HCT116 (cell line): ENCODE data around the gene PGRMC2. TPM values are rescaled to one million over a fixed set of nuclear protein-coding genes. Genes with fewer than 3 reads are reported as not detected.

ENCODE experiments used
- ATAC-seq: fragments of 200-7000 bp; cut with Tn5 transposase; 2 replicates; pipeline ENCODE4 v1.9.1; 2020; ENCODE audit warnings: mild to moderate bottlenecking, moderate library complexity
- BruUV-seq: library from RNA; stranded (reverse); fragments of 400-500 nt; replicated peaks from 2 replicates; lab custom pipeline; 2021; lab: Mats Ljungman, UMichigan
- CTCF ChIA-PET: fragments of 300-600 bp; sonication (Branson Sonifier 250); formaldehyde crosslinking; loops from one replicate; lab custom pipeline; 2021; ENCODE audit warnings: antibody characterized with exemption; lab: Charles Lee
- POLR2A ChIA-PET: fragments of 300-600, 350-600 bp; sonication (Branson Sonifier 250); formaldehyde crosslinking; loops from one replicate; lab custom pipeline; 2021; ENCODE audit warnings: antibody characterized with exemption; lab: Charles Lee
- RAD21 ChIA-PET, 2 experiments: fragments of 300-600 bp; sonication (Branson Sonifier 250); formaldehyde crosslinking; loops; one replicate each; lab custom pipeline; 2023; ENCODE audit warnings: low total read pairs in 2 of 2; ENCODE audit not compliant: uncharacterized antibody in 2 of 2, unreplicated experiment in 2 of 2, low non-redundant PET in 1 of 2; lab: Charles Lee
- DNase-seq: peaks from one replicate; pipeline ENCODE4 v3.0.0-alpha.2; 2010; ENCODE audit warnings: low read depth, low spot score
- H2AFZ ChIP-seq: fragments of 200-600 bp; shearing (Covaris generic), sonication (generic); 2 replicates; pipeline ENCODE4 v1.6.1; 2017; ENCODE audit warnings: low read depth, mixed run types, mixed read lengths, antibody characterized with exemption, low read length; ENCODE audit not compliant: poor library complexity, severe bottlenecking
- H3K27ac ChIP-seq: 2 replicates; pipeline ENCODE4 v1.5.1; 2012; ENCODE audit warnings: low read depth, low read length
- H3K27me3 ChIP-seq: fragments of 200-600 bp; sonication (generic); 2 replicates; pipeline ENCODE4 v1.6.1; 2016; ENCODE audit warnings: mixed run types, low read length, mixed read lengths; ENCODE audit not compliant: insufficient read depth
- H3K36me3 ChIP-seq, 2 experiments: fragments of 200-500 bp in 1 of 2; fragments of 200-600 bp in 1 of 2; sonication (Bioruptor generic) in 1 of 2; sonication (generic) in 1 of 2; 2 replicates each; pipeline versions ENCODE4 v1.5.1 to v1.6.1; 2014 to 2016; ENCODE audit warnings: low read length in 2 of 2, inconsistent platforms in 1 of 2, mixed read lengths in 1 of 2, mixed run types in 1 of 2; ENCODE audit not compliant: insufficient read depth in 2 of 2, control insufficient read depth in 1 of 2
- H3K4me1 ChIP-seq, 2 experiments: fragments of 200-600 bp in 1 of 2; sonication (generic) in 1 of 2; 2 replicates each; pipeline versions ENCODE4 v1.5.1 to v1.6.1; 2012 to 2017; ENCODE audit warnings: low read length in 2 of 2, inconsistent platforms in 1 of 2, mild to moderate bottlenecking in 1 of 2, mixed read lengths in 1 of 2, mixed run types in 1 of 2, moderate library complexity in 1 of 2; ENCODE audit not compliant: insufficient read depth in 2 of 2, control insufficient read depth in 1 of 2
- H3K4me2 ChIP-seq: fragments of 200-600 bp; sonication (generic); 2 replicates; pipeline ENCODE4 v1.6.1; 2017; ENCODE audit warnings: mixed run types, low read length, mixed read lengths
- H3K4me3 ChIP-seq, 2 experiments: fragments of 200-600 bp in 1 of 2; sonication (generic) in 1 of 2; replicated peaks in 1 of 2; 2 replicates each; pipeline ENCODE4 v1.5.1; 2011 to 2016; ENCODE audit warnings: low read length in 2 of 2, control low read depth in 1 of 2, low read depth in 1 of 2, mild to moderate bottlenecking in 1 of 2, mixed read lengths in 1 of 2, mixed run types in 1 of 2
- H3K79me2 ChIP-seq: fragments of 200-600 bp; sonication (generic); 2 replicates; pipeline ENCODE4 v1.6.1; 2017; ENCODE audit warnings: mild to moderate bottlenecking, mixed run types, low read length, moderate library complexity, mixed read lengths; ENCODE audit not compliant: insufficient read depth
- H3K9ac ChIP-seq: fragments of 200-600 bp; sonication (generic); 2 replicates; pipeline ENCODE4 v1.6.1; 2016; ENCODE audit warnings: low read length, mixed read lengths
- H3K9me2 ChIP-seq: fragments of 200-600 bp; sonication (generic), shearing (Covaris generic); 2 replicates; pipeline ENCODE4 v1.6.1; 2017; ENCODE audit warnings: mixed run types, mild to moderate bottlenecking, moderate library complexity; ENCODE audit not compliant: insufficient read depth
- H3K9me3 ChIP-seq, 2 experiments: fragments of 200-500 bp in 1 of 2; fragments of 200-600 bp in 1 of 2; sonication (Bioruptor generic) in 1 of 2; sonication (generic) in 1 of 2; 2 replicates each; pipeline ENCODE4 v1.6.1; 2014 to 2017; ENCODE audit warnings: low read length in 2 of 2, mixed read lengths in 2 of 2, inconsistent platforms in 1 of 2, low read depth in 1 of 2, mild to moderate bottlenecking in 1 of 2, mixed run types in 1 of 2, moderate library complexity in 1 of 2; ENCODE audit not compliant: control insufficient read depth in 1 of 2, insufficient read depth in 1 of 2
- H4K20me1 ChIP-seq: fragments of 200-600 bp; sonication (generic), shearing (Covaris generic); 2 replicates; pipeline ENCODE4 v1.6.1; 2017; ENCODE audit warnings: mixed run types, mild to moderate bottlenecking, moderate library complexity; ENCODE audit not compliant: insufficient read depth
- ATF3 ChIP-seq: IDR thresholded peaks from 2 replicates; pipeline ENCODE4 v1.6.1; 2012
- CBX3 ChIP-seq: IDR thresholded peaks from 2 replicates; pipeline ENCODE4 v1.6.1; 2012; ENCODE audit warnings: low read depth
- CEBPB ChIP-seq: IDR thresholded peaks from 2 replicates; pipeline ENCODE4 v1.6.1; 2012; ENCODE audit warnings: low read depth
- CTCF ChIP-seq, 3 experiments: fragments of 200-600 bp in 1 of 3; sonication (generic) in 1 of 3; IDR thresholded peaks in 2 of 3; conservative IDR thresholded peaks in 1 of 3; 2 replicates each; pipeline ENCODE4 v1.5.1; 2012 to 2017; ENCODE audit warnings: low read depth in 2 of 3, low read length in 2 of 3, antibody characterized with exemption in 1 of 3, borderline replicate concordance in 1 of 3, control low read depth in 1 of 3, mild to moderate bottlenecking in 1 of 3, mixed read lengths in 1 of 3, mixed run types in 1 of 3, moderate library complexity in 1 of 3; ENCODE audit not compliant: insufficient read depth in 1 of 3
- EZH2 ChIP-seq: fragments of 200-600 bp; sonication (generic); IDR thresholded peaks from 2 replicates; pipeline ENCODE4 v1.6.1; 2017; ENCODE audit warnings: antibody characterized with exemption, mixed run types
- EZH2phosphoT487 ChIP-seq: fragments of 200-600 bp; IDR thresholded peaks from 2 replicates; pipeline ENCODE4 v1.6.1; 2018; ENCODE audit warnings: antibody characterized with exemption, borderline replicate concordance
- FOSL1 ChIP-seq: IDR thresholded peaks from 2 replicates; pipeline ENCODE4 v1.6.1; 2012; ENCODE audit warnings: low read depth
- POLR2A ChIP-seq: IDR thresholded peaks from 2 replicates; pipeline ENCODE4 v1.7.0; 2011; ENCODE audit warnings: borderline replicate concordance; ENCODE audit not compliant: insufficient read depth, insufficient read length; ENCODE audit errors: extremely low read depth
- RAD21 ChIP-seq: IDR thresholded peaks from 2 replicates; pipeline ENCODE4 v1.6.1; 2012; ENCODE audit warnings: low read depth, mild to moderate bottlenecking
- SIN3A ChIP-seq: IDR thresholded peaks from 2 replicates; pipeline ENCODE4 v1.6.1; 2012; ENCODE audit warnings: low read depth
- SP1 ChIP-seq: IDR thresholded peaks from 2 replicates; pipeline ENCODE4 v1.6.1; 2012; ENCODE audit warnings: low read depth
- SRF ChIP-seq: IDR thresholded peaks from 2 replicates; pipeline ENCODE4 v1.6.1; 2012; ENCODE audit warnings: low read depth
- YY1 ChIP-seq: IDR thresholded peaks from 2 replicates; pipeline ENCODE4 v1.6.1; 2011; ENCODE audit warnings: low read length, low read depth, moderate library complexity, mild to moderate bottlenecking; ENCODE audit not compliant: insufficient replicate concordance; ENCODE audit errors: extremely low read depth
- ZBTB33 ChIP-seq: IDR thresholded peaks from 2 replicates; pipeline ENCODE4 v1.6.1; 2011; ENCODE audit warnings: mild to moderate bottlenecking, low read length, moderate library complexity; ENCODE audit not compliant: insufficient replicate concordance; ENCODE audit errors: extremely low read depth
- ZFX ChIP-seq: fragments of 450-650 bp; IDR thresholded peaks from 2 replicates; pipeline ENCODE4 v1.6.1; 2017
- ZNF274 ChIP-seq: fragments of 200-500 bp; sonication (Bioruptor generic); IDR thresholded peaks from 2 replicates; pipeline ENCODE4 v1.6.1; 2014; ENCODE audit warnings: mild to moderate bottlenecking, low read depth, low read length, inconsistent platforms
- intact Hi-C: fragments of 100-400 bp; cut with micrococcal nuclease; formaldehyde crosslinking; loops from 2 replicates; pipeline ENCODE4 v1.10.0; 2022
- total RNA-seq: library from RNA; stranded (reverse); gene quantifications from one replicate; pipeline ENCODE4 v1.2.1, GENCODE V29; 2021; ENCODE audit not compliant: unreplicated experiment

The PGRMC2 gene
- total RNA-seq, 1 experiment from 2014 or later = 52.3 TPM

GRCh38 chr4:128284317-128284716, 3.3 kb downstream of the PGRMC2 start (continued):
- TF ChIP-seq CTCF (IDR thresholded peaks at IDR 0.05 in 2 of 3, conservative IDR thresholded peaks at IDR 0.05 in 1 of 3; ENCODE audit: borderline replicate concordance in 1 of 3, insufficient read depth in 1 of 3, low read depth in 2 of 3, low read length in 2 of 3) = no peak
- no peak for TF ChIP-seq FOSL1
- TF ChIP-seq ATF3 = no peak
- no peak for TF ChIP-seq SP1
- TF ChIP-seq CBX3 = no peak

- Histone ChIP-seq H3K9ac (no peak overlapping the region), H3K4me1 (peaks cover 3 to 10% of the 10 kb centered on the region in 2 experiments; a peak in 3 of 4 replicates), H3K27ac (no peak overlapping the region), H4K20me1 (peaks cover 10% of the 10 kb centered on the region; the same call in 1 of the 2 replicates), H3K79me2 (peaks cover 90% of the 10 kb centered on the region), H3K9me2 (no peaks in the 10 kb centered on the region), H3K36me3 (no peaks in the 10 kb centered on the region), H2AFZ (no peak overlapping the region), H3K27me3 (no peaks in the 10 kb centered on the region), H3K9me3 (no peaks in the 10 kb centered on the region), H3K4me2 (no peak overlapping the region), H3K4me3 (no peak overlapping the region)
- ChIA-PET CTCF (no interaction called here), POLR2A (no interaction called here), RAD21 (interaction anchor here in 1 of 2 experiments (0.6 kb wide), 1 partner anchor 93 kb away, joined by 3 read pairs; no protein-coding TSS in a partner anchor)
- intact Hi-C loops = loop anchor here (10.0 kb wide), 1 partner anchor 218 kb away; the partner anchor contains the start of gene LARP1B
- DNase-seq (no peak), ATAC-seq (no peak)
- TF ChIP-seq CTCF (IDR thresholded peaks at IDR 0.05 in 2 of 3, conservative IDR thresholded peaks at IDR 0.05 in 1 of 3; ENCODE audit: borderline replicate concordance in 1 of 3, insufficient read depth in 1 of 3, low read depth in 2 of 3, low read length in 2 of 3) (no peak), SRF (no peak), CBX3 (no peak), ATF3 (no peak), SIN3A (no peak), EZH2phosphoT487 (no peak), CEBPB (no peak), EZH2 (no peak), ZFX (no peak), FOSL1 (no peak), YY1 (no peak), ZBTB33 (no peak), ZNF274 (no peak), POLR2A (no peak), RAD21 (no peak)
- BruUV-seq = no TSS peak
Observed at GRCh38 chr4:128283071-128283470, 4.5 kb downstream of the PGRMC2 start.
